Activated CD8-positive, alpha-beta memory T cell treated with anti-CD3 and anti-CD28 coated beads, Interleukin-2, amount 50 U/mL, for 24 hours (primary cell): ENCODE results near the gene FAM120A.

Source experiments
- DNase-seq: peaks from one replicate; pipeline ENCODE4 v3.0.0-alpha.2; 2020; ENCODE audit errors: extremely low read depth

Gene FAM120A

GRCh38 chr9:93558503-93558902 lies 107.0 kb downstream of the FAM120A start:
- no peak for DNase-seq

GRCh38 chr9:93560991-93561390 lies 109.5 kb downstream of the FAM120A start:
- no peak for DNase-seq

GRCh38 chr9:93562157-93562556 lies 110.7 kb downstream of the FAM120A start:
- DNase-seq: no peak

- DNase-seq: no peak
Observed at GRCh38 chr9:93565089-93565488, 113.6 kb downstream of the FAM120A start.

GRCh38 chr9:93566408-93567270 lies 115.2 kb downstream of the FAM120A start:
- DNase-seq: peak; percentile 97

- DNase-seq: no peak
Observed at GRCh38 chr9:93567271-93567959, 115.9 kb downstream of the FAM120A start.

- no peak for DNase-seq
Observed at GRCh38 chr9:93568169-93568568, 116.7 kb downstream of the FAM120A start.

GRCh38 chr9:93569621-93570174 lies 118.2 kb downstream of the FAM120A start:
- no peak for DNase-seq

- DNase-seq: no peak
Observed at GRCh38 chr9:93572221-93572620, 120.7 kb downstream of the FAM120A start.

- DNase-seq: no peak
Observed at GRCh38 chr9:93572636-93573515, 121.4 kb downstream of the FAM120A start.

GRCh38 chr9:93573516-93573828 lies 122.0 kb downstream of the FAM120A start:
- no peak for DNase-seq

- no peak for DNase-seq
Observed at GRCh38 chr9:93574091-93574899, 122.8 kb downstream of the FAM120A start.

- DNase-seq: no peak
Observed at GRCh38 chr9:93574900-93575795, 123.7 kb downstream of the FAM120A start.

- no peak for DNase-seq
Observed at GRCh38 chr9:93575796-93576257, 124.3 kb downstream of the FAM120A start.

GRCh38 chr9:93576258-93577077 lies 125.0 kb downstream of the FAM120A start, which contains the start of gene PHF2:
TSS of gene PHF2 (plus strand) at chr9:93576584. CDS start at chr9:93576774, 190 bp downstream.
- no peak for DNase-seq

GRCh38 chr9:93577078-93577974 lies 125.8 kb downstream of the FAM120A start:
- DNase-seq: no peak

GRCh38 chr9:93577975-93578682 lies 126.6 kb downstream of the FAM120A start:
- no peak for DNase-seq
